Small intestine (tissue), 7 donors: ENCODE results near the gene PTPRU. TPM values are rescaled to one million over a fixed set of nuclear protein-coding genes. Genes with fewer than 3 reads are reported as not detected.

Experiments used
- DNase-seq, 2 donors: peaks; one replicate each; pipeline versions ENCODE4 v3.0.0 to v3.0.0-alpha.2; 2013
- FAIRE-seq: peaks from 2 replicates; lab custom pipeline; 2012; peaks lifted over from hg19 to GRCh38; lab: Jason Lieb, UNC
- H3K27ac ChIP-seq, 3 donors: one replicate each; pipeline ENCODE4 v1.5.1; 2013; ENCODE audit warnings: low read length in 2 of 3, mild to moderate bottlenecking in 2 of 3, control low read depth in 1 of 3, inconsistent platforms in 1 of 3, low read depth in 1 of 3, moderate library complexity in 1 of 3
- H3K27me3 ChIP-seq, 3 donors: one replicate each; pipeline ENCODE4 v1.6.1; 2013; ENCODE audit warnings: low read length in 3 of 3, inconsistent platforms in 1 of 3; ENCODE audit not compliant: control insufficient read depth in 3 of 3, insufficient read depth in 3 of 3
- H3K36me3 ChIP-seq, 3 donors: one replicate each; pipeline ENCODE4 v1.6.1; 2013; ENCODE audit warnings: low read length in 3 of 3, inconsistent platforms in 1 of 3, low read depth in 1 of 3, mild to moderate bottlenecking in 1 of 3, moderate library complexity in 1 of 3; ENCODE audit not compliant: control insufficient read depth in 3 of 3, insufficient read depth in 2 of 3
- H3K4me1 ChIP-seq, 3 donors: one replicate each; pipeline ENCODE4 v1.6.1; 2013; ENCODE audit warnings: low read length in 2 of 3, inconsistent platforms in 1 of 3, low read depth in 1 of 3, mild to moderate bottlenecking in 1 of 3, moderate library complexity in 1 of 3; ENCODE audit not compliant: control insufficient read depth in 3 of 3, insufficient read depth in 2 of 3
- H3K4me3 ChIP-seq, 3 donors: one replicate each; pipeline ENCODE4 v1.5.1; 2013; ENCODE audit warnings: low read length in 3 of 3, control low read depth in 1 of 3, inconsistent platforms in 1 of 3, low read depth in 1 of 3, mild to moderate bottlenecking in 1 of 3, moderate library complexity in 1 of 3
- H3K9me3 ChIP-seq, 2 donors: one replicate each; pipeline ENCODE4 v1.6.1; 2013; ENCODE audit warnings: low read depth in 1 of 2, low read length in 1 of 2; ENCODE audit not compliant: control insufficient read depth in 2 of 2, insufficient read depth in 1 of 2
- WGBS, 3 donors: extraction: QIAGEN DNeasy Blood & Tissue Kit; methylation state at CpG; one replicate each; pipeline ENCODE4 v1.1.7; 2013; 5-methylcytosine and 5-hydroxymethylcytosine counted together
- polyA plus RNA-seq, 4 donors: library from polyadenylated mRNA; stranded (reverse) in 3 of 4; unstranded in 1 of 4; fragments of 200-250 nt in 3 of 4; fragments of 120-200 nt in 1 of 4; gene quantifications; one replicate each; pipeline versions ENCODE4 v1.2.1 to v1.2.3, GENCODE V29; 2013
- donor health status: healthy with polysubstance abuse.
- donor health status: control.
- donor health status: control.
- donor health status: Bipolar disorder and iron deficiency.
- donor health status: healthy.

The PTPRU gene
- polyA plus RNA-seq, 4 donors: 0.27 to 44.5 (median 4.3) TPM; not detected in 1

DNA sequence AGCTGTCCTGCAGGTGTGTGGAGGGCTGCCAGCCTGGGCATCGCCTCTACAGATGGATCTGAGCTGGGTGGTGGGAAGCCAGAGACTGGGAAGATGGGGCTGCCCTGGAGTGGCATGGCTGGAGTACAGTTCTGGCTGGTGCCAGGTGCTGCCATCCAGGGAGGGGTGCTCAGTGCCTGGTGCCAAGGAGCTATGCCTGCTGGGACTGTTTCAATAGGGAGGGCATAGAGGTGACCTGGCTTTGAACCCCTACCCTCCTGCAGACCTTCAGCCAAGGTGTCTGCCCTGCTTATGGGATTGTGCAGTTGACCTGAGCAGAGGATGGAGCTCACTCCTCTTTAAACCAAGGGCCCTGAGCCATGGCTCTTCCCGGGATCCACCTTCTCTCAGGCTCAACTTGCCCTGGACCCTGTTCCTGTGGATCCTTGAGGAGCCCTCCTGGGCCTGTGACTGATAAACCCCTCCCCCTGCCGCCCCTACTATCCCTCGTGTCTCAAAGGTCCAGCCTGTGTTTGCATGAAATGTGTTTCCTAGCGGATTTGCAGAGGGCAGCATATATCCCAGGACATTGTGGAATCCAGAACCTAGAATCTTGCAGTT lies 48.7 kb downstream of the PTPRU start:
- Histone ChIP-seq H3K36me3 (peaks cover 0 to 5% (median 0%) of the 10 kb centered on the region in 3 donors), H3K4me1 (no peaks in the 10 kb centered on the region), H3K9me3 (no peaks in the 10 kb centered on the region), H3K27ac (no peak overlapping the region), H3K4me3 (no peak overlapping the region), H3K27me3 (no peaks in the 10 kb centered on the region)
- WGBS, 3 donors: 56 to 95% (median 78%) methylated on average over 5 of the region's 5 CpGs
- FAIRE-seq (no peak), DNase-seq (no peak)

DNA sequence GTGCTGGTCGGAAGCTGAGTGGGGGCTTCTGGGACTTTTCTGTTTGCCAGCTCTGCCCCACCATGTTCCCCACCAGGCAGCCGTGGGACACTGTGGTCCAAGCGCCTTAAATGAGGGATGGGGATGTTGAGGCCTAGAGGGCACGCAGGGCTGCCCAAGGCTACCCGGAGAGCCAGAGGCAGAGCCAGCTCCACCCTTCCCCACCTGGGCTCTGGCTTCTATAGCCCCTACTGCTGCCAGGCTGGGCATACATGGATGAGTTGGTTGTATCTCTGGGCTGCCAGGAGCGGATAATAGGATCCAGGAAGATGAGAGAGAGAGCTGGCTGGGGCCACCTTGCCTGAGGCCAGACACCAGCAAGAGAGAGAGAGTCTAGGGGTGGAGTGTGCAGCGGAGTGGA lies 49.4 kb downstream of the PTPRU start:
- WGBS, 3 donors: 87 to 98% (median 94%) methylated on average over 7 of the region's 7 CpGs
- Histone ChIP-seq H3K9me3 (no peaks in the 10 kb centered on the region), H3K27ac (no peak overlapping the region), H3K4me1 (no peaks in the 10 kb centered on the region), H3K4me3 (no peak overlapping the region), H3K36me3 (peaks cover 0 to 8% (median 0%) of the 10 kb centered on the region in 3 donors), H3K27me3 (no peaks in the 10 kb centered on the region)
- FAIRE-seq: no peak
- DNase-seq: no peak

DNA sequence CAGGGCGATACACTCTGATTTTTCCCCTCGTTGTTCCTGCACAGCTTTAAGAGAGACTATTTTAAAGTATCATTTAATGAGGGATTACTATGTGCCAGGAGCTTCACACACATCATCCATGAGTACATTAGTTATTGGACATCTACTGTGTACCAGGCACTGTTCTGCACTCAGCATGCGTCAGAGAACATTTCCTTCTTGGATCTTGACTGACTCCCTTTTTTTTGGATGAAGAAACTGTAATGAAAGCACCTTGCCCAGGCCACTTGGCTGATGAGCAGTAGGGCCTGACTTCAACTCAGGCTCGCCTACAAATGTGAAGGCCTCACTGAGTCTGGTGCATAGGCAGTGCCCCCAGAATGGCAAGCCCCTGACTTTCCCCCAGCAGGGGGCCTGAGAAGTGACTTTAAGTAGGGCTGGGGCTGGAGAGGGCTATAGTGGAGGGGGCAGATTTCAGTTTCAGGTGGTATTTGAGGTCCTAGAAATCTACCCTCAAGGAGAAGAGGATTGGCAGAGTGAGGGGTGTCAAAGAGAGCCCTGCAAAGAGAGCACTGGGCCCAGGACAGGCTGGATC lies 50.0 kb downstream of the PTPRU start:
- 86 to 92% (median 88%) methylated on average over 4 of the region's 4 CpGs for WGBS, 3 donors
- no peaks in the 10 kb centered on the region for H3K27me3 ChIP-seq
- H3K4me3 ChIP-seq: no peak overlapping the region
- H3K9me3 ChIP-seq: no peaks in the 10 kb centered on the region
- H3K4me1 ChIP-seq: no peaks in the 10 kb centered on the region
- H3K27ac ChIP-seq: no peak overlapping the region
- DNase-seq (no peak), FAIRE-seq (no peak)
- peaks cover 0 to 12% (median 0%) of the 10 kb centered on the region in 3 donors for H3K36me3 ChIP-seq

DNA sequence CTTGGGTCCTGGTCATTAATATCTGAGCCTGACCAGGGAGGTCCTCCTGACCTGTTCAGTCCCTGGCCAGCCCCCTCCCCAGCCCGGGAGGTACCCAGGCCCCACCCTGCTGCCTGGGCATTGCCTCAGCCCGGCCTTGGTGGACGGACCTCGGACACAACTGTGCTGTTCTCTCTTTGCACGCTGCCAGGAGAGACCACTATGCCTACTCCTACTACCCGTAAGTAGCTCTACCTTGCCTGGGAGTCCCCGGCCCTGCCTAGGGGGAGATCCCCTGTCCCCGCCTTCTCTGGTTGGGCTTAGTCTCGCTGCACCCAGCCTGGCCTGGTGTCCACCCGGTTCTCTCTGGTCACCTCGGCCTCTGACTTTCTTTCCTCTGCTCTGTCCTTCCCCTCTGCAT lies 53.2 kb downstream of the PTPRU start:
- FAIRE-seq: no peak

DNA sequence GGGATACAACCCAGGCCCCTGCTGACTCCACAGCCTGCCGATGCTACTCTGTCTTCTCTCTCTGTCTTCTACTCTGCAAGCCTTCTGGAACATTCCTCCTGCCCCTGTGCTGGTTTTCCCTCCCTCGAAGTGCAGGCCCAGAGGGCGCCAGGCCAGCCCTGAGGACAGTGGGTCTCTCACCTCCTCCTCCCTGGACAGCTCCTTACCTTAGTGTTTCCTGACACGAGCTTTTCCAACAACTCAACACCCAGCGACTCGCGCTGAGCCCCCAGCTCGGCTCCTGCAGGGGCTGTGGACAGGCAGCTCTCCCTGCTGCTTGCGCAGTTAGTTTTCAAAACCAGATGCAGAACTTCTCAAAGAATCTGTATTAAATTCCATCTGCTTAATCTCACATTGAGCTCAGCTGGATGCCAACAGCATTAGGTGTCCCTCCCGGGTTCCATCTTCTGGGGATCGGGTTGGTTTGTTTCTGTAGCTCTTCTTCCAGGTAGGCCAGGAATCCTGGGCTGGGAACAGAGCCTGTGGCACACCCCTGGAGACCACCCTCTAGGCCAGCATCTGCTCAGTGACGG lies 54.2 kb downstream of the PTPRU start:
- FAIRE-seq: no peak
- Histone ChIP-seq H3K36me3 (peaks cover 0 to 7% (median 0%) of the 10 kb centered on the region in 3 donors), H3K27me3 (no peaks in the 10 kb centered on the region), H3K4me3 (no peak overlapping the region), H3K27ac (no peak overlapping the region), H3K4me1 (no peaks in the 10 kb centered on the region), H3K9me3 (no peaks in the 10 kb centered on the region)
- WGBS, 3 donors: 80 to 86% (median 82%) methylated on average over 12 of the region's 12 CpGs
- DNase-seq: no peak

More for the DNA sequence above, 53.2 kb downstream of the PTPRU start:
- Histone ChIP-seq H3K4me3 (no peak overlapping the region), H3K4me1 (no peaks in the 10 kb centered on the region), H3K27me3 (no peaks in the 10 kb centered on the region), H3K9me3 (no peaks in the 10 kb centered on the region), H3K36me3 (peaks cover 0 to 9% (median 0%) of the 10 kb centered on the region in 3 donors), H3K27ac (no peak overlapping the region)
- WGBS, 3 donors: 76 to 91% (median 83%) methylated on average over 10 to 11 of the region's 11 CpGs
- DNase-seq: no peak

DNA sequence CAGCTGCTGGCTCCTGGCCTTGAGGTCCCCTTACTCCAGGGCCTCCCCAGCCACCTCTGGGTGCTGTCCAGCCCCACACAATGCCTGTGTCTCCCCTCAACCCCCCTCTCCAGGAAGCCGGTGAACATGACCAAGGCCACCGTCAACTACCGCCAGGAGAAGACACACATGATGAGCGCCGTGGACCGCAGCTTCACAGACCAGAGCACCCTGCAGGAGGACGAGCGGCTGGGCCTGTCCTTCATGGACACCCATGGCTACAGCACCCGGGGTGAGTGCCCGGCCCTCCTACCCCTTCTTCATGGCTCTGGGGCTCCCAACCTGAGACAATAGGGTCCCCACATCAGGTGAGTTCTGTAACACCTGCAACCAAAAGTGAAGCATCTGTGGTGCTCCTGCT lies 55.4 kb downstream of the PTPRU start:
- Histone ChIP-seq H3K36me3 (peaks cover 0 to 7% (median 0%) of the 10 kb centered on the region in 3 donors), H3K9me3 (no peaks in the 10 kb centered on the region), H3K27me3 (no peaks in the 10 kb centered on the region), H3K4me1 (no peaks in the 10 kb centered on the region), H3K27ac (no peak overlapping the region), H3K4me3 (no peak overlapping the region)
- WGBS, 3 donors: 92 to 94% (median 92%) methylated on average over 10 of the region's 10 CpGs
- DNase-seq (no peak), FAIRE-seq (no peak)

DNA sequence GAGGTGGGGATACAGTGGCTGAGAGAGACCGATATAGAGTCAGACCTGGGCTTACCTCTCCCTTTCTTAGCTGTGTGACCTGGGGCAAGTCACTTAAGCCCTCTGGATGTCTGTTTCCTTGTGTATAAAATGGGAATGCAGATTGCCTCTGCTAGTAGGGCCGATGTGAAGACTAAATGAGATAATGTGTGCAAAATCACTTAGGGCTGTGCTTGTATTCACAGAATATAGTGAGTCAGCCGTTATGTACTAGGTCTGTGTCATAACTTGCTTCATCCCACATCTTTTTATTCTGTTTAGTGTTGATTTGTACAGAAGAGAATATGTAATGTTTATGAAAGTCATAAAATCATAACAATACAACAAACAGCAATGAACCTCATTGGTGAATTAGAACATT lies 56.0 kb downstream of the PTPRU start:
- Histone ChIP-seq H3K4me1 (no peaks in the 10 kb centered on the region), H3K4me3 (no peak overlapping the region), H3K36me3 (peaks cover 0 to 7% (median 0%) of the 10 kb centered on the region in 3 donors), H3K27ac (no peak overlapping the region), H3K9me3 (no peaks in the 10 kb centered on the region), H3K27me3 (no peaks in the 10 kb centered on the region)
- no peak for DNase-seq
- WGBS, 3 donors: 74 to 80% (median 80%) methylated on average over 3 of the region's 3 CpGs
- no peak for FAIRE-seq

DNA sequence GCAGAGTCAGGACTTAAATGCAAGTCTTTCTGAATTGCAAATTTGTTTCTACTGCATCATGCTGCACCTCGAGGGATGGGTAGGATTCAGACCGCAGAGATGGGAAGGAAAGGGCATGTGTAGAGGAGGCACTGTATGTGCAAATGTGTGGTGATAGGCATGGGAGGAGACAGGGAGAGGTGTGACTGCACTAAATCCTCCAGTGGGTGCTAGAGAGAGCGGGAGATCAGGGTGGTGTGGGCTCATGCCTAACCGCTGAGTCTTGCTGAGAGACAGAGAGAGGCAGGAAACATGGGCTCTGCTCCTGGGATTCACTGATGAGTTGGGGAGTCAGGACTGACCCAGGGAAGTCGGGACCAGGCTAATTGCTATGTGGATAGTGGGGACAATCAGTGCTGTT lies 61.1 kb downstream of the PTPRU start:
- Histone ChIP-seq H3K4me3 (no peak overlapping the region), H3K27me3 (no peaks in the 10 kb centered on the region), H3K9me3 (no peaks in the 10 kb centered on the region), H3K27ac (no peak overlapping the region), H3K36me3 (peaks cover 0 to 5% (median 0%) of the 10 kb centered on the region in 3 donors), H3K4me1 (no peaks in the 10 kb centered on the region)
- FAIRE-seq: no peak
- no peak for DNase-seq
- WGBS, 3 donors: 70 to 78% (median 74%) methylated on average over 5 of the region's 5 CpGs
